HG03432 (cell line): ENCODE measurements around the gene PES1.
"Not testable (repeated sequence)": the region's sequence is repeated elsewhere in the genome, so short reads cannot be mapped to it uniquely, and the experiment has no call there.

Experiments
- ATAC-seq: cut with Tn5 transposase; IDR thresholded peaks from one replicate; pipeline ENCODE4 v1.9.1; 2021; ENCODE audit warnings: mild to moderate bottlenecking, moderate library complexity; ENCODE audit not compliant: unreplicated experiment

Gene PES1

DNA sequence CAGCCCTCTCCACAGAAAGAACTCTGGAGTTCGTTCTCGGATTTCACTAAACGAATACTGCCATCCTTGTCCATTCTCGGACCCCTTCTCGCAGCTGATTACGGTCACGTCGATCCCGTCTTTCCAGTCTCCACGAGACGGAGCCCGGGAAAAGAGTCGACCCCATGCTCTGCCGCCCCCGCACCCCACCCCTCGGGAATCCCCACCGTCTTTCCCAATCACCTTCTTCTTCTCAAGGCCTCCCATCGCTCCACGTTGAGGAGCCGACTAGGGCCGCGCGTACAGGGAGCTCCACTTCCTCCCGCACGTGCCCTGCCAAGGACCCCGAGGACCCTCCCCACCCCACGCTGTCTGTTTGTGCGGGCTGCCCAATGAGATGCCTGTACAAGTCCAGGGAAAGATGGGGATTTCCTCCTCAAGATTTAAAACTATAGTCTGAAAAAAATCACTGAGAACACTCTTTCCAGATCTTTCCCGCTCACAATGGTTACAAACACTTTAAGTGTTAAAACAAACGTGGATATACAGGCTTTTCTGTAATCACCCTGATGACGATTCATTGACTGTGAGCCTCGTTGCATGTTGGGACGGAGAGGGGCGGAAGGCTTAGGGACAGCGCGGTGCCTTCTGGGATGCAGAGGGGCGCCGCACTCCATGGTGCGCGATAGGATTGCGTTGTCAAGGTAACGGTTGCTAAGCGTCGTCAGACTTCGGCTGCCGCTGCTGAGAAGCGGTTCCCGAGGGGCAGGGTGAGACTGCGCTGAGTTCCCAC is at the start of gene PES1:
Gene PES1, minus strand, starts transcription at position 323 of the 772 bp plus-strand sequence. Its CDS starts 77 bp downstream, at position 246.
- peak; percentile 96 for ATAC-seq

DNA sequence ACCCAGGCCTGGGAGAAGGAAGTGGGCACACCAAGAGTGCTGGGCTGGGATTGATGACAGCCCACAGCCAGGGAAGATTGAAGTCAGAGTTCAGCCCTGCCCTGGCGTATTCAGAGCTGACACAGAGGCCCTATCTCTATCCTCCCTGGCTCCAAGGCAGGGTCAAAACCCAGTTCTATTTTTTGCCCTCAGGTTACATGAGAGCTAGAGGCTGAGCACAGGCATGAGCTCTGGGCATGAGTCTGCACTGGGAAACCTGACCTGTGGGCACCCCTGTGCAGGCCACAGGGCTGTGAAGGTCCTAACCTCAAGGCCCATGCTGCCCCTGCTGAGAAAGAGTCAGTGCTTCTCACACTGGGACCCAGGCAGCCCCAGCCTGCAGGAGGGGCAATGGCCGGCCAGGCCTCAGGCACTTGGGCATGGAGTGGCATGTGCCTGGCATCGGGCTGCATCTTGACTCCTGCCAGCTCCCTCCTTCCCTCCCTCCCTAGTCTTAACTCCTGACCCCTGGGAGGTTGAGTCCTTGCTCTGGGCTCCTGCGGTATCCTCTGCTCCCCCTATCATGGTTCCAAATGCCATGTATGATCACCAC is 49.2 kb upstream of the PES1 start:
- no peak for ATAC-seq

DNA sequence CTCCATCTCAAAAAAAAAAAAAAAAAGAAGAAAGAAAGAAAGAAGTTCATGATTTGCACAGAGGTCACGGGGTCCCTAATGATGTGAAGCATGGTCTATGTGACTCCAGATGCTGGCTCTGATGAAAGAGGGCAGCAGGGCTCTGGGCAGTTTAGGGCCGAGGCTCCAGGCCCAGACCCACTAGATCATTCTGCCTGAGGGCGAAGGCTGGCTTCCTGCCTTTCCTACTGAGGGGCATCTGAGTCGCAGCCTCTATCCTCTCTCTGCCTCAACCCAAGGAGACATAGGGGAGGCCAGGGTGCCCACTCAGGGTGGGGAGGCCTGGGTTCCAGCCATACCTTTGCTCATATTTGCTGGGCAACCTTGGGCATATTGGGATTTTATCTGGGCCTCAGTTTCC is 48.7 kb upstream of the PES1 start:
- ATAC-seq: no peak

GRCh38 chr22:30637701-30638114 is 46.0 kb upstream of the PES1 start:
- no peak for ATAC-seq

DNA sequence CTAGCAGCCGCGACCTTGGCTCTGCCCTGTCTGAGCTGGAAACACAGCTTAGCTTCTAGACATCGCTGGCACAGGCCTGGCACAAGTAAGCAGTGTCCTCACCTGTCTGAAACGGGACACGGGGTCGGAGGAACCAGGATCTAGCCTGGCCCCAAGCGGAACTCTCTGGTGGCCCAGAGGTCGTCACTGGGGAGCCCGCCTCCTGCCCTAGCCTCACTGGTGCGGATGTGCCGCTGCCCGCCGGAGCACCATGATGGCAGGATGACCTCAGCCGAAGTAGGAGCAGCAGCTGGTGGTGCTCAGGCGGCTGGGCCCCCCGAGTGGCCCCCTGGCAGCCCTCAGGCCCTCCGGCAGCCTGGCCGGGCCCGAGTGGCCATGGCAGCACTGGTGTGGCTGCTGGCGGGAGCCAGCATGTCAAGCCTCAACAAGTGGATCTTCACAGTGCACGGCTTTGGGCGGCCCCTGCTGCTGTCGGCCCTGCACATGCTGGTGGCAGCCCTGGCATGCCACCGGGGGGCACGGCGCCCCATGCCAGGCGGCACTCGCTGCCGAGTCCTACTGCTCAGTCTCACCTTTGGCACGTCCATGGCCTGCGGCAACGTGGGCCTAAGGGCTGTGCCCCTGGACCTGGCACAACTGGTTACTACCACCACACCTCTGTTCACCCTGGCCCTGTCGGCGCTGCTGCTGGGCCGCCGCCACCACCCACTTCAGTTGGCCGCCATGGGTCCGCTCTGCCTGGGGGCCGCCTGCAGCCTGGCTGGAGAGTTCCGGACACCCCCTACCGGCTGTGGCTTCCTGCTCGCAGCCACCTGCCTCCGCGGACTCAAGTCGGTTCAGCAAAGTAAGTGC is 44.7 kb upstream of the PES1 start:
- ATAC-seq: no peak

GRCh38 chr22:30635273-30636225 is 43.8 kb upstream of the PES1 start, which contains the start of gene SLC35E4:
TSS of gene SLC35E4 (plus strand) at chr22:30635781. CDS start at chr22:30636451, 670 bp downstream.
- peak; percentile 66 for ATAC-seq

- ATAC-seq: peak; percentile 60
Observed at GRCh38 chr22:30634471-30635233, 42.9 kb upstream of the PES1 start.

GRCh38 chr22:30631469-30631868 is 39.8 kb upstream of the PES1 start:
- ATAC-seq: not testable (repeated sequence)

DNA sequence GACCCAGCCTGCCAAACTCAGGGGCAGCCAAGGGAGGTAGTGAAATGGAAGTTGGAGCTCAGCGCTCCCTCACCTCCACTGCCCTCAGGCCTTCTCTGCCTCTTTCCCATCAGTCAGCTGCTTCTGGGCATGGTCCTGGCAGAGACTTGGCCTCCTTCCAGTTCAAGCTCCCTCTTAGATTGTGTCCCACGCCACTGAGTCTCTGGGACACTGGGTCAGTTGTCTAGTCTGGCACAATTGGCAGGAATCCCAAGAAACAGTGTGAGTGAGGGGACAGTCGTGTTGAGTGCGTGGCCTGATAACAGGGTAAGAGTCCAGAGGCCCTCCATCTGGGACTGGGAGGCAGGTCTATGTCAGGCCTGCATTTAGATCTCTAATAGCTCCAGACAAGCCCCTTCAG is 36.8 kb upstream of the PES1 start:
- ATAC-seq: no peak

- no peak for ATAC-seq
Observed at GRCh38 chr22:30627471-30627870, 35.8 kb upstream of the PES1 start.

GRCh38 chr22:30626413-30626812 is 34.7 kb upstream of the PES1 start:
- no peak for ATAC-seq

DNA sequence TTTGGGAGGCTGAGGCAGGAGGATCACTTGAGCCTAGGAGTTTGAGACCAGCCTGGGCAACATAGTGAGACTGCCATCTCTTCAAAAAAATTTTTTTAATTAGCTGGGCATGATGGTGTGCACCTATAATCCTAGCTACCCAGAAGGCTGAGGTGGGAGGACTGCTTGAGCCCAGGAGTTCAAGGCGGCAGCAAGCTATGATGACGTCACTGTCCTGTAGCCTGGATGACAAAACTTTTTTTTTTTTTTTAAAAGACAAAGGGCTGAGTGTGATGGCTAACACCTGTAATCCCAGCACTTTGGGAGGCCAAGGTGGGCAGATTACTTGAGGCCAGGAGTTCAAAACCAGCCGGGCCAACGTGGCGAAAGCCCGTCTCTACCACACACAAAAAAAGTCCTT is 28.2 kb upstream of the PES1 start:
- not testable (repeated sequence) for ATAC-seq

DNA sequence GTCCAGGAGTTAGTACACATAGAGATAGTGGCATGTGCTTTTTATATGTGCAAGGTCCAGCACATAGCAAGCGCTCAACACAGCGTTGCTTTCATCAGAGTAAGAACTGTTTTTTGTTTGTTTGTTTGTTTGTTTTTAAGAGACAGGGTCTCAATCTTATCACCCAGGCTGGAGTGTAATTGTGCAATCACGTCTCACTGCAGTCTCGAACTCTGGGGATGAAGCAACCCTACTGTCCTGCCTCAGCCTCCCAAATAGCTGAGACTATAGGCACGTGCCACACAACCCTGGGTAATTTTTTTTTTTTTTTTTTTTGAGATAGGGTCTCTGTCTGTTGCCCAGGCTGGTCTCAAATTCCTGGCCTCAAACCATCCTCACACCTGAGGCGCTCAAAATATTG is 26.1 kb upstream of the PES1 start:
- ATAC-seq: no peak

DNA sequence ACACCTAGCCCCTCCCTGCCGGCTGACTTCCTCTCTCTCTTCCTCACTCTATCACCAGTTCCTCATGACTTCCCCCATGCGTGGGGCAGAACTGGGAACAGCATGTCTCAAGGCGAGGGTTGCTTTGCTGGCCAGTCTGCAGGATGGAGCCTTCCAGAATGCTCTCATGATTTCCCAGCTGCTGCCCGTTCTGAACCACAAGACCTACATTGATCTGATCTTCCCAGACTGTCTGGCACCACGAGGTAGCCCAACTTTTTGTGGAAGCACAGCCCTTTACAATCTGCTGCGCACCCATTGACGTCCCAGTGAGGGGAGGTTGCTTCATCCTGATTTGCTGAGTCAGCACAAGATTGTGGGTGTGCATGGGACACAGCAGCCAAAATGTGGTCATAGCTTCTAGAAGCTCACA is 23.8 kb upstream of the PES1 start:
- ATAC-seq: no peak

DNA sequence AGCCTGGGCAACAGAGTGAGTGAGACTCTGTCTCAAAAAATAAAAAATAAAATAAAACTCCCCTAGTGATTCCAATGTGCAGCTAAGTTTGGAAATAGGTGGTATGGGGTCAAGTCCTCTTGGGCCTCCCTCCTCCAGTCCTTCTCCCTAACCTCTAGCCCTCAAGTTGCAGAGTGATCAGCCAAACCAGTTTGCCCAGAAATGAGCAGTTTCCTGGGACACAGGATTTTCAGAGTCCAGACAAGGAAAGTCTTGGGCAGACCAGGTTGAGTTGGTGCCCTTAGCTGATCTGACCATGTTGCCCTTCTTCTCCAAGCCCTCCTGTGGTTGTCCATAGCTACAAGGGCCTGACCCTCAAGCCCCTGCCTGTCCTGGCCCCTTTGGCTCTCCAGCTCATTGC is 23.2 kb upstream of the PES1 start:
- no peak for ATAC-seq

DNA sequence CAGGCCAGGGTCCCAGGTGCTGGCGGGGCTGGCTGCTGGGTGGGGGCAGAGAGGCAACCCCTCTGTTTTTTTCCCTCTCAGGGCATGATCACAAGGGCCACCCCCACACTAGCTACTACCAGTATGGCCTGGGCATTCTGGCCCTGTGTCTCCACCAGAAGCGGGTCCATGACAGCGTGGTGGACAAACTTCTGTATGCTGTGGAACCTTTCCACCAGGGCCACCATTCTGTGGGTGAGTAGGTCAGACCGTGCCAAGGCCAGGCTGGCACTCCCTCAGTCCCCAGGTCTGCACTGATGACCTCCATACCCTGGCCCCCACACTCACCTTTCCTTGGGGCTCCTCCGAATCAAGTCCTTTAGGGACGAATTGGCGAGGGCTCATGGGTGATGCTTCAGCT is 22.6 kb upstream of the PES1 start:
- ATAC-seq: no peak

DNA sequence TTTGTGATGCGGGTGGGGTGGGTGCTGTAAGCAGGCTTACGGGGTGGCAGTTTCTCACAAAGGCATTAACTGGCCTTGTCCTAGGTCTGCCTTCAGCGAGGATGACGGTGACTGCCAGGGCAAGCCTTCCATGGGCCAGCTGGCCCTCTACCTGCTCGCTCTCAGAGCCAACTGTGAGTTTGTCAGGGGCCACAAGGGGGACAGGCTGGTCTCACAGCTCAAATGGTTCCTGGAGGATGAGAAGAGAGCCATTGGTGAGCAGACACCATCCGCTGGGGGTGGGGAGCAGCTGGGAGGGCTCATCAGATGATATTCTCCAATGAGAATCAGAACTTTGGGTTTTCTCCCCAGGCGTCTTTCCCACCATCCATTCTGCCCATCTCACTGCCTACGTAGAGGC is 21.1 kb upstream of the PES1 start:
- ATAC-seq: no peak

GRCh38 chr22:30611197-30611596 is 19.5 kb upstream of the PES1 start:
- ATAC-seq: no peak

- ATAC-seq: no peak
Observed at GRCh38 chr22:30610299-30610698, 18.6 kb upstream of the PES1 start.
